WTC11 (cell line): ENCODE results near the gene CSNK1G1.

Experiments
- AR ChIP-seq: fragments of 250-450 bp; sonication (Bioruptor Pico); IDR thresholded peaks from 2 replicates; pipeline ENCODE4 v1.9.0; 2021; ENCODE audit warnings: mild to moderate bottlenecking
- CTCF ChIP-seq: fragments of 200-600 bp; IDR thresholded peaks from 2 replicates; pipeline ENCODE4 v1.8.0; 2022; ENCODE audit warnings: antibody characterized with exemption
- E2F1 ChIP-seq: sonication (generic); formaldehyde crosslinking; IDR thresholded peaks from 2 replicates; pipeline ENCODE4 v1.8.0; 2022; ENCODE audit warnings: mild to moderate bottlenecking, missing genetic modification reagents
- ESRRA ChIP-seq: sonication (generic); formaldehyde crosslinking; IDR thresholded peaks from 2 replicates; pipeline ENCODE4 v1.8.1; 2022; ENCODE audit warnings: mild to moderate bottlenecking, missing genetic modification reagents, borderline replicate concordance
- GTF2I ChIP-seq: fragments of 250-450 bp; sonication (Bioruptor Pico); conservative IDR thresholded peaks from 2 replicates; pipeline ENCODE4 v1.4.0; 2021; ENCODE audit warnings: mild to moderate bottlenecking
- JUN ChIP-seq: sonication (generic); formaldehyde crosslinking; IDR thresholded peaks from 2 replicates; pipeline ENCODE4 v1.8.0; 2023; ENCODE audit warnings: mild to moderate bottlenecking, missing genetic modification reagents
- NR2C2 ChIP-seq: sonication (generic); formaldehyde crosslinking; IDR thresholded peaks from 2 replicates; pipeline ENCODE4 v1.8.0; 2022; ENCODE audit warnings: mild to moderate bottlenecking, missing genetic modification reagents
- PREB ChIP-seq: sonication (generic); formaldehyde crosslinking; IDR thresholded peaks from 2 replicates; pipeline ENCODE4 v1.8.1; 2022; ENCODE audit warnings: mild to moderate bottlenecking, missing genetic modification reagents, moderate library complexity, borderline replicate concordance
- PRRX2 ChIP-seq: fragments of 250-450 bp; sonication (Bioruptor Pico); IDR thresholded peaks from 2 replicates; pipeline ENCODE4 v1.8.0; 2021; ENCODE audit warnings: mild to moderate bottlenecking
- SP1 ChIP-seq: sonication (generic); formaldehyde crosslinking; conservative IDR thresholded peaks from 2 replicates; pipeline ENCODE4 v1.8.1; 2022; ENCODE audit warnings: missing genetic modification reagents
- ZNF532 ChIP-seq: fragments of 250-450 bp; sonication (Bioruptor Pico); IDR thresholded peaks from 2 replicates; pipeline ENCODE4 v1.9.0; 2021; ENCODE audit warnings: mild to moderate bottlenecking, borderline replicate concordance

- TF ChIP-seq PREB (CRISPR knock-in tag), result no peak
- TF ChIP-seq JUN, result no peak
- TF ChIP-seq AR (CRISPR knock-in tag), result no peak
- no peak for TF ChIP-seq E2F1 (CRISPR knock-in tag)
- no peak for TF ChIP-seq CTCF
- no peak for TF ChIP-seq PRRX2 (CRISPR knock-in tag)
- no peak for TF ChIP-seq GTF2I (CRISPR knock-in tag)
- TF ChIP-seq ZNF532 (CRISPR knock-in tag), result no peak
- TF ChIP-seq NR2C2 (CRISPR knock-in tag), result no peak
- TF ChIP-seq ESRRA (CRISPR knock-in tag), result no peak
- TF ChIP-seq SP1 (CRISPR knock-in tag), result no peak
Measured at GRCh38 chr15:64161688-64162477, 194.1 kb downstream of the CSNK1G1 start.
